Measurements from ENCODE around the gene KIF21B.

DNA sequence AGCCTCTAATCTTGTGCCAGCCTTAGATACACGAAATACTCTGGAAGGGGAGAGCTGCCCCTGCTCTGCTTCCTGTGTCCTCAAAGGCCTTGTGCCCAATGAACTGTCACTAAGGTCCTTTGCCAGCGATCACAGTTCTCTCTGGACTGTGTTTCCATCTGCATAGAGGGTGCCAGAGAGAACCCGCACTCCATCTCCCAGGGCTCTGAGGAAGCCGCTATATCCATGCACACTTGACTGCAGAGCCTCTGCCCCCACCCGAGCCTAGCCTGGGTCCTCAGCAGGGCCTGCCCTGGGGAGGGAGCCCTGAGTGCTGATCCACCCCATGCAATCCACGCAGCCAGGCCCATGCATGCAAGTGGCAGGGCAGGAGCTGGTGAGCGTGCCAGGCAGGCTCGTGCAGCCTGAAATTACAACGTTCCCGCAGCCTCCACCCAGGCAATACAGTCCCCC lies 30.6 kb upstream of the KIF21B start:
- TF ChIP-seq, protein P1, sequence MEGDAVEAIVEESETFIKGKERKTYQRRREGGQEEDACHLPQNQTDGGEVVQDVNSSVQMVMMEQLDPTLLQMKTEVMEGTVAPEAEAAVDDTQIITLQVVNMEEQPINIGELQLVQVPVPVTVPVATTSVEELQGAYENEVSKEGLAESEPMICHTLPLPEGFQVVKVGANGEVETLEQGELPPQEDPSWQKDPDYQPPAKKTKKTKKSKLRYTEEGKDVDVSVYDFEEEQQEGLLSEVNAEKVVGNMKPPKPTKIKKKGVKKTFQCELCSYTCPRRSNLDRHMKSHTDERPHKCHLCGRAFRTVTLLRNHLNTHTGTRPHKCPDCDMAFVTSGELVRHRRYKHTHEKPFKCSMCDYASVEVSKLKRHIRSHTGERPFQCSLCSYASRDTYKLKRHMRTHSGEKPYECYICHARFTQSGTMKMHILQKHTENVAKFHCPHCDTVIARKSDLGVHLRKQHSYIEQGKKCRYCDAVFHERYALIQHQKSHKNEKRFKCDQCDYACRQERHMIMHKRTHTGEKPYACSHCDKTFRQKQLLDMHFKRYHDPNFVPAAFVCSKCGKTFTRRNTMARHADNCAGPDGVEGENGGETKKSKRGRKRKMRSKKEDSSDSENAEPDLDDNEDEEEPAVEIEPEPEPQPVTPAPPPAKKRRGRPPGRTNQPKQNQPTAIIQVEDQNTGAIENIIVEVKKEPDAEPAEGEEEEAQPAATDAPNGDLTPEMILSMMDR (IDR thresholded peaks at IDR 0.05; ENCODE audit: insufficient read depth, low read length) = no peak
- TF ChIP-seq GABPA (IDR thresholded peaks at IDR 0.05; ENCODE audit: low read depth) (no peak), POLR2AphosphoS5 (IDR thresholded peaks at IDR 0.05; ENCODE audit: low read depth) (no peak)

Data from HL-60 (cell line).